Naive thymus-derived CD8-positive, alpha-beta T cell (primary cell): ENCODE data around the gene SCYL1. TPM values are rescaled to one million over a fixed set of nuclear protein-coding genes. Genes with fewer than 3 reads are reported as not detected.
A peak's percentile ranks its signal among the peaks of the same experiment; 100 is the strongest.

Source experiments
- ATAC-seq, 2 donors: fragments of 150-1000 bp; cut with Tn5 transposase in 1 of 2; sonication (Bioruptor Pico), chemical (Tn5 transposase) in 1 of 2; 1 replicate in 1 of 2; 2 replicates in 1 of 2; pipeline ENCODE4 v1.10.0; 2021; ENCODE audit warnings: mild to moderate bottlenecking in 2 of 2, moderate library complexity in 2 of 2
- POLR2A ChIA-PET: fragments of 350-600 bp; sonication (Branson Sonifier 250); formaldehyde crosslinking; loops from one replicate; lab custom pipeline; 2021; ENCODE audit warnings: antibody characterized with exemption; lab: Charles Lee
- DNase-seq, 10 donors: peaks; one replicate each; pipeline versions ENCODE4 v3.0.0 to v3.0.0-alpha.2; 2020 to 2022
- H3K27ac Mint-ChIP-seq, 10 donors: one replicate each; pipeline ENCODE4 v1.8.0; 2020 to 2022; ENCODE audit warnings: mild to moderate bottlenecking in 10 of 10, mixed read lengths in 10 of 10, moderate library complexity in 4 of 10, inconsistent platforms in 1 of 10
- H3K27me3 Mint-ChIP-seq, 5 donors: one replicate each; pipeline ENCODE4 v1.8.0; 2021 to 2022; ENCODE audit warnings: mixed read lengths in 5 of 5
- H3K36me3 Mint-ChIP-seq, 3 donors: one replicate each; pipeline ENCODE4 v1.8.0; 2020 to 2022; ENCODE audit warnings: mixed read lengths in 3 of 3, mild to moderate bottlenecking in 2 of 3, inconsistent platforms in 1 of 3
- H3K4me1 Mint-ChIP-seq, 4 donors: one replicate each; pipeline ENCODE4 v1.8.0; 2021 to 2022; ENCODE audit warnings: mixed read lengths in 4 of 4
- H3K4me3 Mint-ChIP-seq, 10 donors: one replicate each; pipeline ENCODE4 v1.8.0; 2020 to 2022; ENCODE audit warnings: mild to moderate bottlenecking in 10 of 10, mixed read lengths in 10 of 10, moderate library complexity in 6 of 10, inconsistent platforms in 1 of 10
- H3K9me3 Mint-ChIP-seq, 9 donors: one replicate each; pipeline ENCODE4 v1.8.0; 2020 to 2022; ENCODE audit warnings: mixed read lengths in 9 of 9, mild to moderate bottlenecking in 3 of 9, inconsistent platforms in 1 of 9, moderate library complexity in 1 of 9
- polyA plus RNA-seq, 3 donors: library from polyadenylated mRNA; unstranded; fragments of 300-500 nt; fragmentation: Illumina TruSeq; gene quantifications; one replicate each; pipeline ENCODE4 v1.2.3, GENCODE V29; 2021
- total RNA-seq, 8 experiments: library from RNA in 2 of 8; stranded (reverse) in 2 of 8; gene quantifications; one replicate each; pipeline ENCODE4 v1.2.3 and lab custom pipeline; 2021 to 2026

Gene SCYL1
- total and polyA plus RNA-seq, 5 experiments from 2014 or later: 23.2 to 70.6 (median 41.5) TPM

DNA sequence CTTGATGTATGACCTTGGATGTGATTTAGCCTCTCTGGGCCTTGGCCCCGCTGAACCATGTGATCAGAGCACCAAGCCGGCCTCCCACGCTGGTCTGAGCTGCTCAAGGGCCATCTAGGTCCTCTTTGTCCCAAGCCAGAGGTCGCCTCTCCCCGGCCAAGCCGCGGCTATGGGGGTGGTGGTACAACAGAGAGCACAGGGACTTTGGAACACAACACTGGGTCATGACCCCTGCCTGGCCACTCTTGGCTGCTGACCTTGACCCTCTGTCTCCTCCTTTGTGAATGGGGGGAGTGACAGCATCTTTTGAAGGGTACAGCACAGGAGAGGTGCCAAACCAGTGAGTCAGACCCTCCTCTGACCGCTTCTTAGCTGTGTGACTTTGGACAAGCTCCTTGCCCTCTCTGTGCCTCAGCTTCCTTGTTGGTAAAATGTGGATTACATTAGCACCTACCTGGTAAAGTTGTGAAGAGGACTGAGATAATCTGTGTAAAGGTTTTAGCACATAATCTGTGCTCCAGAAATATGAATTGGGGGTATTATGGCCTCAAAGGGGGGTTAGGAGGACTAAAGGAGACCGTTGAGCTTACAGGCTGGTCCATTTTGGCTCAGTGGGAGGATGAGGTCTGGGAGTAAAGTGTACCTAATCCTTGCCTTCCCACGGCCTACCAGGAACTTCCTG lies 4.7 kb downstream of the SCYL1 start:
- no peak for DNase-seq
- POLR2A ChIA-PET: interaction anchor here (0.9 to 3.5 kb wide), 7 partner anchors 11 to 143 kb away, joined by 3 to 21 read pairs (median 4); partner anchors contain the start of genes FRMD8, MALAT1 and ZNRD2
- H3K36me3 Mint-ChIP-seq: peaks cover 0 to 54% (median 8%) of the 10 kb centered on the region in 3 donors
- no peaks in the 10 kb centered on the region for H3K27me3 Mint-ChIP-seq
- H3K27ac Mint-ChIP-seq: peak overlapping the region; percentile 51 to 92 (median 77)
- no peak for ATAC-seq
- H3K9me3 Mint-ChIP-seq: no peaks in the 10 kb centered on the region
- peaks cover 21 to 48% (median 40%) of the 10 kb centered on the region in 4 donors for H3K4me1 Mint-ChIP-seq
- peak overlapping the region in 7 of 10 donors; percentile 15 to 48 (median 33) for H3K4me3 Mint-ChIP-seq

DNA sequence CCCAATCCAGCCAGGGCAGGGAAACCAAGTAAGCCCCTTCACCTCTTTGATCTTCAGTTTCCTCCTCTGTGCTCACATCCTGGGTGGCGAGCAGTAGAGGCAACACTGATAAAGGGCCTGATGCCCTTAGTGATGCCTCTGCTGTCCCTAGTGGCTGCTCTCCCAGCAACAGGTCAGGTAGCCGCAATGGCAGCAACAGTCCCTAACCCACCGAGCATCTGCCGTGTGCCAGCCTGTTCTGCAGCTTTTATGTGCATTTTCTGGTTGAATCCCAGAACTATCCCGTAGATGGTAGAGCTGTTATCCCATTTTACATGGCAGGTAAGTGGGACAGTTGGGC lies 5.2 kb downstream of the SCYL1 start:
- POLR2A ChIA-PET: interaction anchor here (0.9 to 3.5 kb wide), 8 partner anchors 10 to 144 kb away, joined by 3 to 21 read pairs (median 4); partner anchors contain the start of genes EHBP1L1, FRMD8, NEAT1 and ZNRD2
- peak in 5 of 10 donors; percentile 40 to 57 (median 51) for DNase-seq
- ATAC-seq: peak; percentile 80 to 97

DNA sequence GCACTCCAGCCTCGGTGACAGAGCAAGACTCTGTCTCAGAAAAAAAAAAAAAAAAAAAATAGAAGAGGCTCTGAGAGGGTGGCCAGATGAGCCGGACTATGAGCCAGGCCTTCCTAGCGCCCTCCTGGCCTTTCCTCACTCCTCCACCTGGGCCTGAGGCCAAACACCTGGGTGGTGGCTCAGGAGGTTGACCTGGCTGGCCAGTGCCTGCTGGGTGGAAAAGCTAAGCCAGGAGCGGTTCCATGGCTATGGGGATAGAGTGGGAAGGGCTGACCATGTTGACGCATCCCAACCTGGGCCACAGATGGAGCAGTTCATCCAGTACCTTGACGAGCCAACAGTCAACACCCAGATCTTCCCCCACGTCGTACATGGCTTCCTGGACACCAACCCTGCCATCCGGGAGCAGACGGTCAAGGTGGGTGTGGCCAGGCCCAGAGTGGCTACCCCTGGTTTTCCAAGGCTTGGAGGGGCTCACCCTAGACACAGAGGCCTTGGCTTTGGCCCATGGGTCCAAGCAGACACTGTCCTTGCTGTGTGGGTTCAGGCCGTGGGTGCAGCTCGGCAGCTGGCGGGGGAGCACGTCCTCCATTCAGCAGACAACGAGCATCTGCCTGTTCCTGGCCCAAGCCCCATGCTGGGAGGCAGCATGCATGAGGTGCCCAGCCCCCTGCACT lies 7.6 kb downstream of the SCYL1 start:
- H3K4me1 Mint-ChIP-seq: peaks cover 16 to 33% (median 25%) of the 10 kb centered on the region in 4 donors
- POLR2A ChIA-PET: interaction anchor here (1.4 to 2.6 kb wide), 3 partner anchors 15 to 61 kb away, joined by 5 to 8 read pairs (median 7); no protein-coding TSS in a partner anchor
- peaks cover 0 to 53% (median 8%) of the 10 kb centered on the region in 3 donors for H3K36me3 Mint-ChIP-seq
- no peaks in the 10 kb centered on the region for H3K9me3 Mint-ChIP-seq
- H3K27ac Mint-ChIP-seq: peak overlapping the region in 1 of 10 donors; percentile 43
- no peak overlapping the region for H3K4me3 Mint-ChIP-seq
- DNase-seq: no peak
- H3K27me3 Mint-ChIP-seq: no peaks in the 10 kb centered on the region
- ATAC-seq: no peak

More for the DNA sequence above, 5.2 kb downstream of the SCYL1 start:
- Mint-ChIP-seq H3K36me3 (peaks cover 0 to 56% (median 8%) of the 10 kb centered on the region in 3 donors), H3K9me3 (no peaks in the 10 kb centered on the region), H3K27me3 (no peaks in the 10 kb centered on the region), H3K4me3 (peak overlapping the region in 7 of 10 donors; percentile 15 to 48 (median 33)), H3K27ac (peak overlapping the region; percentile 51 to 92 (median 77)), H3K4me1 (peaks cover 23 to 47% (median 40%) of the 10 kb centered on the region in 4 donors)

DNA sequence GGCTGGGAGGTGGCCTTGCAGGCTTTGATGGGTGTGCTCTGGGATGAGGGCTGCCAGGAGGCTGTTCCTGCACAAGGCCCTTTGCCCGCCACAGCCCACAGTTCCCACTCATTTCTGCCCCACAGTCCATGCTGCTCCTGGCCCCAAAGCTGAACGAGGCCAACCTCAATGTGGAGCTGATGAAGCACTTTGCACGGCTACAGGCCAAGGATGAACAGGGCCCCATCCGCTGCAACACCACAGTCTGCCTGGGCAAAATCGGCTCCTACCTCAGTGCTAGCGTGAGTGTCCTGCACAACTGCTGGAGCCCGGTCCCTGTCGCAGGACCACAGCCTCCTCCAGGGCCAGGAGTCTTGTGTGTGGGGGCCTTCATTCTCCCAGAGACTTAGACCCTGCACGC lies 10.2 kb downstream of the SCYL1 start:
- Mint-ChIP-seq H3K27ac (peak overlapping the region in 2 of 10 donors; percentile 31 to 86), H3K4me1 (peaks cover 8 to 18% (median 14%) of the 10 kb centered on the region in 4 donors), H3K9me3 (no peaks in the 10 kb centered on the region), H3K27me3 (no peaks in the 10 kb centered on the region), H3K36me3 (peaks cover 0 to 43% (median 4%) of the 10 kb centered on the region in 3 donors), H3K4me3 (no peak overlapping the region)
- DNase-seq (no peak), ATAC-seq (no peak)
- POLR2A ChIA-PET: interaction anchor here (1.2 to 8.0 kb wide), 2 partner anchors 10 to 37 kb away, joined by 6 to 69 read pairs; partner anchors contain the start of genes MALAT1 and SCYL1

DNA sequence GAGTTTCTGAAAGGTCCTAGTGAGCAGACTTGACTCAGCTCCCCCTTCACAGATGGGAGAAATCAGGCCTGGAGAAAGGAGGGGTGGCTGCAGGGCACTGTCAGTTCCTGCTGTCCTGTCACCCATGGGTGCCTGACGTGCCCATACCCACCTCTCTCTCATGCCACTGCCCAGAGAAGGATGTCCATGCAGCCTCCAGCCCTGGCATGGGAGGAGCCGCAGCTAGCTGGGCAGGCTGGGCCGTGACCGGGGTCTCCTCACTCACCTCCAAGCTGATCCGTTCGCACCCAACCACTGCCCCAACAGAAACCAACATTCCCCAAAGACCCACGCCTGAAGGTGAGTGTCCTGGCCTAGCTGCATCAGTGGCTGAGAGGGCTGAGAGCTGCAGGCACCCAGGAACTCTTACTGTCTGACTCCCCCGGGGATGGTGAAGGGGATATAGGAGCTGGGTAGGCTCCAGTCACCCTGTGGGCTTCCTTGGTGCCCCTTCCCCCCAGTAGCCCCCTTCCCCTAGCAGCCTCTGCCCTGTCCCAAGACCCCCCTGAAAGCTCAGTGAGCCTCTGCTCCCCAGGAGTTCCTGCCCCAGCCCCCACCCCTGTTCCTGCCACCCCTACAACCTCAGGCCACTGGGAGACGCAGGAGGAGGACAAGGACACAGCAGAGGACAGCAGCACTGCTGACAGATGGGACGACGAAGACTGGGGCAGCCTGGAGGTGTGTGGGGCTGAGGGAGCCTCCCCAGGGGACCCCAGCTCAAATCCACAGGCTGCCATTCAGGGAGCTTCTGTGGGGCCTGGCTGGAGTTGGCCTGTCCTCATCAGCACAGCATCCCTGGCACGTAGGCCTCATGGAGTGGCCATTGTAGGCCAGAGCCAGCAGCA lies 11.8 kb downstream of the SCYL1 start:
- Mint-ChIP-seq H3K4me1 (peaks cover 10 to 17% (median 12%) of the 10 kb centered on the region in 4 donors), H3K27me3 (no peaks in the 10 kb centered on the region), H3K4me3 (no peak overlapping the region), H3K27ac (peak overlapping the region in 5 of 10 donors; percentile 28 to 77 (median 56)), H3K36me3 (peaks cover 0 to 29% (median 0%) of the 10 kb centered on the region in 3 donors), H3K9me3 (no peaks in the 10 kb centered on the region)
- no peak for ATAC-seq
- POLR2A ChIA-PET: interaction anchor here (1.2 to 12.3 kb wide), 7 partner anchors 11 to 76 kb away, joined by 3 to 149 read pairs (median 9); partner anchors contain the start of genes KCNK7, MALAT1 and SCYL1
- no peak for DNase-seq

DNA sequence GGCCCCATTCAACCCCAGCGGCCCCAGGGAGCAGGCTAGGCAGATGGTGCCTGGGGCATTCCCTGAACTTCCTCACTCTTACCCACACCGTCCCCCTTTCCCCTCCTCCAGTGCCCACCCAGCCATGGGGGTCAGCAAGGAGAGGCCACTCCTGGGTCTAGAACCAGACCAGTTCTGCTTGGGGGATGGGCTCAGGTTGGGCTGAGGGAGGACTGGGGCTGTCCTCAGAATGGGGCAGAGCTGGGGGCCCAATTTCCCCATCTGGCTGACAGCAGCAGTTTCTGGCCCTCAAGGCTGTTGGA lies 12.4 kb downstream of the SCYL1 start:
- Mint-ChIP-seq H3K27ac (peak overlapping the region in 3 of 10 donors; percentile 27 to 62 (median 28)), H3K9me3 (no peaks in the 10 kb centered on the region), H3K36me3 (peaks cover 0 to 29% (median 0%) of the 10 kb centered on the region in 3 donors), H3K4me1 (peaks cover 11 to 22% (median 17%) of the 10 kb centered on the region in 4 donors), H3K4me3 (no peak overlapping the region), H3K27me3 (no peaks in the 10 kb centered on the region)
- no peak for ATAC-seq
- POLR2A ChIA-PET: interaction anchor here (1.2 to 12.3 kb wide), 6 partner anchors 12 to 75 kb away, joined by 3 to 149 read pairs (median 10); partner anchors contain the start of genes KCNK7 and SCYL1
- no peak for DNase-seq

DNA sequence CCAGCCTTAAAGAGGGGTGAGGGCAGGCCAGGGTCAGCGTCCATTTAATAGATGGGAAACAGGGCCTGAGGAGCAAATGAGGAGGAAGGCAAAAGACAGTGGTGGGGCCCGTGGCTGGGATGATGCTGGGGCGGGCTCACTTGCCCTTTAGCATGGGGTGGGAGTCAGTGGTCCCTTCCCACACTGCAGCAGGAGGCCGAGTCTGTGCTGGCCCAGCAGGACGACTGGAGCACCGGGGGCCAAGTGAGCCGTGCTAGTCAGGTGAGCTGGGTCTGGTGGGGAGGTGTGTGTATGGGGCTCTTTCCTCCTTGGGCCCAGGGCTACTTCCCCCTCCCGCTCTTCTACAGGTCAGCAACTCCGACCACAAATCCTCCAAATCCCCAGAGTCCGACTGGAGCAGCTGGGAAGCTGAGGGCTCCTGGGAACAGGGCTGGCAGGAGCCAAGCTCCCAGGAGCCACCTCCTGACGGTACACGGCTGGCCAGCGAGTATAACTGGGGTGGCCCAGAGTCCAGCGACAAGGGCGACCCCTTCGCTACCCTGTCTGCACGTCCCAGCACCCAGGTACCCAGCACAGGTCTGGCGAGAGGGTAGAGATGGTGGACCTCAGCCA lies 12.8 kb downstream of the SCYL1 start:
- H3K27me3 Mint-ChIP-seq: no peaks in the 10 kb centered on the region
- H3K4me3 Mint-ChIP-seq: peak overlapping the region in 3 of 10 donors; percentile 4 to 38 (median 24)
- peak overlapping the region in 5 of 10 donors; percentile 19 to 75 (median 28) for H3K27ac Mint-ChIP-seq
- H3K9me3 Mint-ChIP-seq: no peaks in the 10 kb centered on the region
- H3K36me3 Mint-ChIP-seq: peaks cover 0 to 29% (median 0%) of the 10 kb centered on the region in 3 donors
- ATAC-seq: no peak
- POLR2A ChIA-PET: interaction anchor here (1.1 to 12.3 kb wide), 9 partner anchors 10 to 75 kb away, joined by 3 to 149 read pairs (median 5); partner anchors contain the start of genes KCNK7, MALAT1, SCYL1 and ZNRD2
- no peak for DNase-seq
- H3K4me1 Mint-ChIP-seq: peaks cover 14 to 24% (median 19%) of the 10 kb centered on the region in 4 donors

DNA sequence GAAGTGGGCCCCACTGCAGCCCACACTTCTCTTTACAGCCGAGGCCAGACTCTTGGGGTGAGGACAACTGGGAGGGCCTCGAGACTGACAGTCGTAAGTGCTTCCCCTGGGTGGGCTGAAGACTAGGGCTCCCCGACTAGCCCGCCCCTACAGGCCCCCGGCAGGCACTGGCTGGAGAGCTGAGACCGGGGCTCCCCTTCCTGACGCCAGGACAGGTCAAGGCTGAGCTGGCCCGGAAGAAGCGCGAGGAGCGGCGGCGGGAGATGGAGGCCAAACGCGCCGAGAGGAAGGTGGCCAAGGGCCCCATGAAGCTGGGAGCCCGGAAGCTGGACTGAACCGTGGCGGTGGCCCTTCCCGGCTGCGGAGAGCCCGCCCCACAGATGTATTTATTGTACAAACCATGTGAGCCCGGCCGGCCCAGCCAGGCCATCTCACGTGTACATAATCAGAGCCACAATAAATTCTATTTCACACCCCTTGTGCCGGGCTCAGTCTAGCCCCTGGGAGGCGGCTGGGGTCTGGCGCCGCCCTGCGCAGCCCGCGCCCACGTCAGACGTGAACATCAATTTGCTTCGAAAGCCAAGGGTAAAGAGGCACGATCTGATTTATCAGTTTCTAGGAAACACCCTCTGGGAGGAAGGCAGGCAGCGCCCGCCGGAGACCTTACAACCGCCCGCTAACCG lies 13.5 kb downstream of the SCYL1 start:
- no peak for ATAC-seq
- no peaks in the 10 kb centered on the region for H3K9me3 Mint-ChIP-seq
- peak overlapping the region in 7 of 10 donors; percentile 4 to 51 (median 32) for H3K4me3 Mint-ChIP-seq
- POLR2A ChIA-PET: interaction anchor here (0.6 to 12.3 kb wide), 11 partner anchors 9 to 333 kb away, joined by 3 to 149 read pairs (median 9); partner anchors contain the start of genes KCNK7, MALAT1, MAP3K11 and PCNX3
- H3K27me3 Mint-ChIP-seq: no peaks in the 10 kb centered on the region
- H3K36me3 Mint-ChIP-seq: peaks cover 0 to 23% (median 0%) of the 10 kb centered on the region in 3 donors
- peaks cover 14 to 27% (median 21%) of the 10 kb centered on the region in 4 donors for H3K4me1 Mint-ChIP-seq
- no peak for DNase-seq
- peak overlapping the region in 2 of 10 donors; percentile 28 to 75 for H3K27ac Mint-ChIP-seq

DNA sequence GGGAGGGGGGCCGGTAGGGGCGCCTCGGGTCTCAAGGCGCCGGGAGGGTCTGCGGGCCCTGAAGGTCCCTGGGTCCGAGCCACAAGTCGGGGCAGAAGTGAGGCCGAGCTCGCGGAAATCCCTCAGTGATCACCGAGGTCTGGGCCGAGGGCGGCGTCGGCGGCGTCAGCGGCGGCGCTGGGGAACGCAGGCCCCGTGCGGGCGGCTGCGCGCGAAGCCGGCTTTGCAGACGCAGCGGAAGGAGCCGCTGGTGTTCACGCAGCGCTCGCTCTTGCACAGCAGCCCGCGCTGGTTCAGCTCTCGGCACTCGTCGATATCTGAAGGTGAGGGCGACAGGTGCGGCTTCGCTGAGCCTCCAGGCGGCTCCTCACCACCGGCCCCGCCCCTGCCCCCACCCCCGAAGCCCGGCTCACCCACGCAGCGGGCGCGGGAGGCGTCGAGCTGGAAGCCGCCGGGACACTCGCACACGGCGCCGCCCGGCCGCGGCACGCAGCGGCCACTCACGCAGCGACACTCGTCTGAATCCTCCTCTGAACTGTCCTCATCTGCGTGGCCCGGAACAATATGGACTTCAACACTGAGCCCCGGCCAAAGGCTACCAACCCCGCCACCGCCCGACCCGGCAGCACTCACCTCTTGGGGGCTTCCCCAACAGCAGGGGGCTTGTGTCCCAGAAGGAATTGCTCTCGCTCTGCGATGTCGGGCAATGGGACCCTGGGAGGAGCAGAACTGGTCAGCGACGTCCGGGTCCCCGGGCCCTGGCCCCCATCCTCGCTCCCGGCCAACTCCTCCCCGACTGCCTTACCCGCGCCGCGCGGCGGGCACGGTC lies 14.2 kb downstream of the SCYL1 start:
- peak overlapping the region in 3 of 10 donors; percentile 10 to 79 (median 28) for H3K4me3 Mint-ChIP-seq
- H3K36me3 Mint-ChIP-seq: peaks cover 0 to 23% (median 0%) of the 10 kb centered on the region in 3 donors
- no peaks in the 10 kb centered on the region for H3K27me3 Mint-ChIP-seq
- DNase-seq: no peak
- no peaks in the 10 kb centered on the region for H3K9me3 Mint-ChIP-seq
- POLR2A ChIA-PET: interaction anchor here (0.5 to 12.3 kb wide), 20 partner anchors 8 to 428 kb away, joined by 3 to 260 read pairs (median 7); partner anchors contain the start of genes EHBP1L1, FAM89B, KCNK7 and LTBP3
- ATAC-seq: no peak
- H3K27ac Mint-ChIP-seq: peak overlapping the region in 2 of 10 donors; percentile 18 to 59
- H3K4me1 Mint-ChIP-seq: peaks cover 15 to 31% (median 22%) of the 10 kb centered on the region in 4 donors

DNA sequence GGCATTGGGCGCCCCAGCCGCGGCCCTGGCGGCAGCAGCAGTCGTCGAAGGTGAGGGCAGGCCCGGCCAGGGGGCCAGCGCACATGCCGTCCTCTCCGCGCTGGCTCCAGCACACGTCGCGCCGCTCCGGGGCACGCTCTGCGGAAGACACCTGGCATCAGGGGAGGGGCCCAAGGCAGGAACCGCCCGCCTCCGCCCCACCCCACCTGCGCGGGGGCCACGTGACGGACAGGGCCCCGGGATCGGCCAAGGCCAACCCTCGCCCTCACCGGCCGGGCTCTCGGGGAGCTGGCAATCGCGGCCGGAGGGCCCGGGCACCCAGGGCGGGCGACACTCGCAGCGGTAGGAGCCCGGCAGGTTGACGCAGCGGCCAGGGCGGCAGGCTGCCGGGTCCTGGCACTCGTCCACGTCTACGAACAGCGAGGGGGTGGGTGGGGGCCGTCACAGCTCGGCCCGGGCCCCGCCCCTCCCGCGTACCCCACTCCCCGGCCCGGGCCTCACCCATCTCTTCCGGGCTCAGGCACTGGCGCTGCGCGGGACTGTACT lies 14.9 kb downstream of the SCYL1 start:
- H3K9me3 Mint-ChIP-seq: no peaks in the 10 kb centered on the region
- H3K27ac Mint-ChIP-seq: peak overlapping the region in 8 of 10 donors; percentile 65 to 96 (median 88)
- no peaks in the 10 kb centered on the region for H3K27me3 Mint-ChIP-seq
- POLR2A ChIA-PET: interaction anchor here (0.5 to 12.3 kb wide), 23 partner anchors 9 to 499 kb away, joined by 3 to 260 read pairs (median 5); partner anchors contain the start of genes BANF1, EHBP1L1, FAM89B and KCNK7
- ATAC-seq (peak; percentile 74 to 77), DNase-seq (peak in 1 of 10 donors; percentile 82)
- H3K4me3 Mint-ChIP-seq: peak overlapping the region; percentile 77 to 90 (median 85)
- peaks cover 0 to 19% (median 0%) of the 10 kb centered on the region in 3 donors for H3K36me3 Mint-ChIP-seq
- H3K4me1 Mint-ChIP-seq: peaks cover 13 to 34% (median 25%) of the 10 kb centered on the region in 4 donors
